Skeletal muscle satellite cell (primary cell): ENCODE results near the gene TSPAN18.
A peak's percentile ranks its signal among the peaks of the same experiment; 100 is the strongest.

Experiments
- H3K27me3 ChIP-seq: 2 replicates; pipeline ENCODE4 v1.7.0; 2013; ENCODE audit warnings: low read length; ENCODE audit not compliant: control insufficient read depth, insufficient read depth
- H3K36me3 ChIP-seq: 2 replicates; pipeline ENCODE4 v1.7.0; 2013; ENCODE audit warnings: mild to moderate bottlenecking, control low read depth, low read length; ENCODE audit not compliant: insufficient read depth
- H3K4me1 ChIP-seq: 2 replicates; pipeline ENCODE4 v1.7.0; 2013; ENCODE audit warnings: low read length; ENCODE audit not compliant: control insufficient read depth, insufficient read depth
- H3K4me2 ChIP-seq: 2 replicates; pipeline ENCODE4 v1.7.0; 2013; ENCODE audit warnings: mild to moderate bottlenecking, low read length
- H3K4me3 ChIP-seq: 2 replicates; pipeline ENCODE4 v1.7.0; 2013; ENCODE audit warnings: low read length
- H3K9ac ChIP-seq: 2 replicates; pipeline ENCODE4 v1.7.0; 2013; ENCODE audit warnings: mild to moderate bottlenecking, low read depth, low read length, moderate library complexity
- H3K9me3 ChIP-seq: replicated peaks from 2 replicates; pipeline ENCODE4 v1.7.0; 2013; ENCODE audit warnings: mild to moderate bottlenecking, control low read depth, low read length

The TSPAN18 gene

DNA sequence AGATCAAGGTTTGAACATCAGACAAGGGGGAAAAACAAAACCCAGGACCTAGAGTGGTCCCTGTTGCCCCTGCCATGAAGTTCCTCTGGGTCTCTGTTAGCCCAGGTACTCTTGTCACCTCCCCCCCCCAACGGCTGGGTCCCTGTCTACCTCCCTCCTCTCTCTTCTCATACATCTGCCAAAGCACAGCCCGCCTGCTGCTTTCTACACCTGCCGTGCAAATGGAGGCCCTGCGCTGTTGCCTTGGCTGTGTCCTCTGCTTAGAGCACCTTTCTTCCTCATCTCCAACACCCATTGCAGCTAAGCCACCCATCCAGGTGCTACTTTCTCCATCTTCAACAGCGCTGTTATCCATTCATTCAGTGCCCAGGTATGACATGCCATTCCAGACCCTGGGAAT lies 124.7 kb downstream of the TSPAN18 start:
- Histone ChIP-seq H3K36me3 (no peaks in the 10 kb centered on the region), H3K4me1 (peaks cover 12% of the 10 kb centered on the region), H3K4me2 (no peak overlapping the region), H3K4me3 (no peak overlapping the region), H3K27me3 (peaks cover 51% of the 10 kb centered on the region), H3K9ac (no peak overlapping the region), H3K9me3 (peaks cover 6% of the 10 kb centered on the region)

DNA sequence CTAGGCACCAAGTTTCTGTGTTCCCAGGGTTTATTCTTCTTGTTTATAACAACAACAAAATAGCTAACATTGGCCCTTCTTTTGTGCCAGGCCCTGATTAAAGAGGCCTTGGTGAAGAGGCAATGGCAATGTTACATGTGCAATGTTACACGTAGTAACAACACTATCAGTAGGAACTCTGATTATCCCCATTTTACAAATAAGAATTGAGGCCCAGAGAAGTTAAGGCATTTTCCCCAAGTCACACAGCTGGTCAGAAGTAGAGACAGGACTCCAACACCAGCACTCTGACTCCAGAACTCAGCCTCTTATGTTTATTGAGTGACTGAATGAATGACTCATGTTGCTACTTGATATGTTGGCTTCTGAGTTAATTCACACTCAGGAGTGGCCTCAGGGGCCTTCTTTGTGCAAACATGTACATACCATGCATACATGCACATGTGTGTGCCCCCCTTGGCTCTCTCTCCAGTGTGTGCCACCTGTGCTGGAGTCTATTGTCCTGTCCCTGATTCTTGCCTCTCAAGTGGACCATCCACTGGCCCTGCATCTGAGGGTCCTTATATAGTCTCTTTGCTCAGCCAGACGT lies 125.5 kb downstream of the TSPAN18 start:
- Histone ChIP-seq H3K4me2 (no peak overlapping the region), H3K9ac (no peak overlapping the region), H3K27me3 (peaks cover 55% of the 10 kb centered on the region), H3K4me1 (peaks cover 12% of the 10 kb centered on the region), H3K9me3 (peaks cover 2% of the 10 kb centered on the region), H3K4me3 (no peak overlapping the region), H3K36me3 (no peaks in the 10 kb centered on the region)

DNA sequence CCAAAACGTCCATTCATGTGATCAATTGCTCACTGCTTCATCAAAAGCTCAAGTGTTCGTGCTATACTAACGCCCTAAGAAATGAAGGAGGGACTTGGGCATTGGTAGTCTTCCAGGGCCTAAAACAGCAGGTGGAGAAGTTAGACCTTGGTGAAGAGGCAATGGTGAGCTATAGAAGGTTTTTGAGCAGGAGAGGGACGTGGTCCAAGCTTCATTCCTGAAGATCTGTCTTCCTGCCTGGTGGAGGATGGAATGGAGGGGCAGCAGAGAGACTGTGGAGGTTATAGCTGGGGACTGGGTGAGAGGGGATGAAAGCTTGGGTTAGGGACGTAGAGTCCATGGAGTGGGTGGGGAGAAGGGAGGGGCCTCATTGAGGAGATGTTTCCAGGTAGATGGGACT lies 126.2 kb downstream of the TSPAN18 start:
- H3K9ac ChIP-seq = no peak overlapping the region
- no peak overlapping the region for H3K4me2 ChIP-seq

DNA sequence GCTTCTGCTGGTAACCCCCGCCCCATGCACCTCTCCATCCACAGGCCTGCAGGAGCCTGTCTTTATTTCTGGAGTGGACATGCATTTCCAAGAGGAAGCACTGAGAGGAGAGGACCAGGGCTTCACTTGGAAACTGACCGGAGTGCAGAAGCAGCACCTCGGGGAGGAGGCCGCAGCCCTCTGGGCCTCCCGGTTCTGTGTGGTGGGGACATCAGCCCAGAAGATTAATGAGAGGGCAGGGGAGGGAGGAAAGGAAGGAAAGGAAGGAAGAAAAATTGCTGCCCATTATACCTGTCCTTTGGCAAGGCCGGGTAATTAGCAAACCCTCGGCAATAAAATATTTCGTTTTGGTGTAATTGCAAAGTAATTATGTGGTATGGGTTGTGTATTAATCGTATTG lies 126.9 kb downstream of the TSPAN18 start:
- peaks cover 59% of the 10 kb centered on the region for H3K27me3 ChIP-seq
- peaks cover 12% of the 10 kb centered on the region for H3K4me1 ChIP-seq
- H3K4me3 ChIP-seq = no peak overlapping the region
- no peaks in the 10 kb centered on the region for H3K36me3 ChIP-seq
- no peak overlapping the region for H3K9ac ChIP-seq
- no peaks in the 10 kb centered on the region for H3K9me3 ChIP-seq
- H3K4me2 ChIP-seq = no peak overlapping the region

More for the DNA sequence above, 126.2 kb downstream of the TSPAN18 start:
- Histone ChIP-seq H3K4me3 (no peak overlapping the region), H3K36me3 (no peaks in the 10 kb centered on the region), H3K4me1 (peaks cover 12% of the 10 kb centered on the region), H3K27me3 (peaks cover 59% of the 10 kb centered on the region), H3K9me3 (no peaks in the 10 kb centered on the region)

DNA sequence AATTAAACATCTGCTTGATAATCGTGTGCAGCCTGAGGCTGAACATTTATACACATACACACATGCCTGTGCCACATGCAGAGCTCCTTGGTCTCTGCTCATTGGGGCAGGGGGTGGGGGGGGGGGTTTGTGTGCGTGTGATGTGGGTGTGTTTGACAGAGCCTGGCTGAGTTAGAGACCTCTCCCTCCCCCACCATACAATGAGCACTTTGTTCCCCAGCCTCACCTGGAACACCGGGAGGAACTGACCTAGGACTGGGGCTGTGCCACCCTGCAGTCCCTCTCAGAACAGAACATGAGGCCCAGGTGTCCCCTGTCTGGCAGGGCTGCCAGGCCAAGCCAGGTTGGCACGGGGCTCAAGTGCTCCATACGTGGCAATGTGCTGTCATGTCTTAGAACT lies 127.3 kb downstream of the TSPAN18 start:
- Histone ChIP-seq H3K36me3 (no peaks in the 10 kb centered on the region), H3K9me3 (no peaks in the 10 kb centered on the region), H3K4me3 (no peak overlapping the region), H3K4me2 (no peak overlapping the region), H3K9ac (no peak overlapping the region), H3K27me3 (peaks cover 59% of the 10 kb centered on the region), H3K4me1 (peaks cover 12% of the 10 kb centered on the region)

DNA sequence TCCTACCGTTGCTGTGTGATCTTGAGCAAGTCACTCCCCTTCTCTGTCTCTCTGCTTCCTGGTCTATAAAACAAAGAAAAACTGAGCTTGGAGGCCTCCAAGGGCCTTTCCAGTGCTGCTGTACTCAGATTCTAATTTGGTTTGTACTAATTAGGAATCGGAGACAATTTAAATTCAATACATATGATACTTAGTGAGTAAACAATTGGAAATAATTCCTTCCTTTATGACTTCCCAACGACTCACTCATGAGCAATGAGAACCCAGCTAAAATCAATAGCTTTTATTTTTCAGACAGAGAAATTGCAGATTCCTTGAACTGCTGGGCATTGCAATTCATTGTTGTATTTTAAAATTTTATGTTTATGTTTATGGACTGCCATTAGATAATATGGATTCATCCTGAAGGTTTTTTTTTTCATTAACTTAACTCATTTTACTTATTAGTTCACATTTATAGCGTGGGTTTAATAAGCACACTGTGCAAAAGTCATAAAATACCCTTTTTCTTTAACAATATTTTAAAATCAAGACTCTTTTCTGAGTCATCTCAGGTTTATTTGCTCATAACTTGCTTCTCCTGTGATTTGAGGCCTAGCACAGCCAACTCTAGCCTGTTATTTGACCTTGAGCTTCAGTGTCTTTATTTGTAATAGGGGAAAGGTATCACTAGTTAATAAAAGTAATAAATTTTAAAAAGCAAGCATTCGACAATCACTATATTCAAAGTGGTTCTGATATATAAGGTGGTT lies 128.2 kb downstream of the TSPAN18 start:
- Histone ChIP-seq H3K9me3 (no peaks in the 10 kb centered on the region), H3K27me3 (peaks cover 63% of the 10 kb centered on the region), H3K36me3 (no peaks in the 10 kb centered on the region)

DNA sequence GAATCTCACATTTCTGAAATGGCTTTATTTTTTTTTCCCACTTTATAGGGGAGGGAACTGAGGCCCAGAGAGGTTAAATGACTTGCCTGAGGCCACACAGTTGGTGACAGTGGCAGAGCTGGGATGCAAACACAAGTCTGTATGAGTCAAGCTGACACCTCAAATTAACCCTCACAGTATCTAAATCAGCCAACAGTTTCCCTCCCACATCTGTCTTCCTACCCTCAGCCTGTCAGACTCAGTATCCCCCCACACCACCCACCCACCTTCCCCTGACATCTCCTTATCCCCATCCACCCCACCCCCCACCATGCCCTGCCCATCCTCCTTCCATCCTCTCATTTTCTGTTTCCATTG lies 128.7 kb downstream of the TSPAN18 start:
- Histone ChIP-seq H3K36me3 (no peaks in the 10 kb centered on the region), H3K9me3 (no peaks in the 10 kb centered on the region), H3K9ac (peak overlapping the region; percentile 24), H3K27me3 (peaks cover 63% of the 10 kb centered on the region), H3K4me1 (peaks cover 12% of the 10 kb centered on the region), H3K4me3 (no peak overlapping the region), H3K4me2 (no peak overlapping the region)

More for the DNA sequence above, 128.2 kb downstream of the TSPAN18 start:
- no peak overlapping the region for H3K4me3 ChIP-seq
- peaks cover 12% of the 10 kb centered on the region for H3K4me1 ChIP-seq
- no peak overlapping the region for H3K4me2 ChIP-seq
- peak overlapping the region; percentile 24 for H3K9ac ChIP-seq

DNA sequence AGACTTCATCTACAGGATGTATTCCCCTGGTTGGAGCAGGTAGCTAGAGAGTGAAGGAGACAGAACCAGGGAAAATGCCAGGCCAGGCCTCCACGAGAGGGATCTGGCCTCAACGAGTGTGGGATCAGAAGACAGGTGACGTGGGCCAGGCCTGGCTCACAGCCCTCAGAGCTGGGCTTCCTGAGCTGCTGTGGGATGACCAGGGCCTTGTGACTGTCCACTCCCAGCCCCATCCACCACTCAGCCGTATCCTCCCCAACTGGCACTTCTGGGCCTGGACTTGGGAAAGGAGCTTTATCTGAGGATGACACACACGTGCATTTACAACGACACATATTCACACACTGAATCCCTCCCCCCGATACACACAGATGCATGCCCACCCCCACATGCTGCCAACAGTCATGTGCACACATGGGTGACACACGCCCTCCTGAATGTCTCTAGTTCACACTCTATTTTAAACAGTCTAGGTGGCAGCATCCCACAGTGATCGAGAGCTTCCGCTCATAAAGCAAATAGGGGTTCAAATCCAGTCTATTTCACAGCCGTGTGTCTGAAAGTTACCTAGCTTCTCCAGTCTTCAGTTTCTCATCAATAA lies 130.8 kb downstream of the TSPAN18 start:
- Histone ChIP-seq H3K9me3 (no peaks in the 10 kb centered on the region), H3K36me3 (no peaks in the 10 kb centered on the region), H3K4me3 (no peak overlapping the region), H3K4me2 (no peak overlapping the region), H3K4me1 (peaks cover 22% of the 10 kb centered on the region), H3K27me3 (peaks cover 50% of the 10 kb centered on the region), H3K9ac (no peak overlapping the region)

DNA sequence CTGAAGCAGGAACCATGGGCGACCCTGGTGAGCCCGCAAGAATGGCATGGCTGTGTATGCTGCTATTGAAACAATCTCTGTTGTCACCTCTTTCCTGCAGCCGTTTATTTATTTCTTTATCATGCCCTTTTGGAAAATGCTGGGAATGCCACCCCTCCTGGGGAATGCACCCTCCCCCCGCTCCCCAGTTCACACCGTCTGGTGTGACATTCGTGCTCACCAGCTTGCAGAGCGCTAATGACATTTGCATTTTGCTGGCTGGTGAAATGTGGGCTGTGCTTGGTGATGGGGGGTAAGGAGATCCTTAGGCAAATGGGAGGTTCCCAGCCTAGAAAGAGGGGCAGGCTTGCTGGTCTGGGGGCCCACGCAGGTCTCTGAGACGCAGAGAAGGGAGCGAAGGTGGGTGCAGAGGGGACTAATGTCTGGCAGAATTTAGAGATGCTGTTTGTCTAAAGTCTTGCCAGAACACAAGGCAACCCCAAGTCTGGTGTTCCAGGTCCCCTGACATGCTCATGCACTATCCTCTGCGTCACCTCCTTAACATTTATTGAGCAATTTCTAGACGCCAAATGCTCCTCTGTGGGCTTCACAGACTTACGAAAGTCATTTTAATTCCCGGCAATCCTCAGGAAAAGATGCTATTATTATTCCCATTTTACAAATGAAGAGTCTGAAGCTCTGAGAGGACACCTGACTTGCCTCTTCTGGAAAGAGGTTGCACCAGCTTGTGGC lies 132.2 kb downstream of the TSPAN18 start:
- H3K9me3 ChIP-seq = no peaks in the 10 kb centered on the region
- H3K27me3 ChIP-seq = peaks cover 50% of the 10 kb centered on the region
- H3K4me3 ChIP-seq = no peak overlapping the region
- peaks cover 32% of the 10 kb centered on the region for H3K4me1 ChIP-seq
- H3K4me2 ChIP-seq = no peak overlapping the region
- no peaks in the 10 kb centered on the region for H3K36me3 ChIP-seq
- H3K9ac ChIP-seq = no peak overlapping the region

DNA sequence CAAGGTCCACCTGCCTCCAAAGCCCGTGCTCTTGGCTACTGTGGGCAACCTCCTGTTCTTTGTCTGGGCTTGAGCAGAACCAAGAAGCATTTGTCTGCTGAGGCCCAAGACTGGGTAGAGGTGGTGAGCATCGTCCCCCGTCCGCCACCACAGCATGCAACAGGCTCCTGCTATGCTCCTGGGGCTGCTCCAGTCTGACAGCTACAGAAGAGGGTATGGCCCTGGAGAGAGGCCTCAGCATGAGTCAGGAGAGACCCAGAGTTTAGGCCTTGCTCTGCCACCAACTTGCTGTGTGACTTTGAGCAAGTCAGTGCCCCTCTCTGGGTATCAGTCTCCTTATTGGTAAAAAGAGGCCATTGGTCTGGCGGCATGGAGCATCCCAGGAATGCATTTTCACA lies 132.8 kb downstream of the TSPAN18 start:
- Histone ChIP-seq H3K4me3 (no peak overlapping the region), H3K36me3 (no peaks in the 10 kb centered on the region), H3K27me3 (peaks cover 53% of the 10 kb centered on the region), H3K9me3 (no peaks in the 10 kb centered on the region), H3K4me1 (peaks cover 30% of the 10 kb centered on the region), H3K9ac (no peak overlapping the region), H3K4me2 (no peak overlapping the region)

DNA sequence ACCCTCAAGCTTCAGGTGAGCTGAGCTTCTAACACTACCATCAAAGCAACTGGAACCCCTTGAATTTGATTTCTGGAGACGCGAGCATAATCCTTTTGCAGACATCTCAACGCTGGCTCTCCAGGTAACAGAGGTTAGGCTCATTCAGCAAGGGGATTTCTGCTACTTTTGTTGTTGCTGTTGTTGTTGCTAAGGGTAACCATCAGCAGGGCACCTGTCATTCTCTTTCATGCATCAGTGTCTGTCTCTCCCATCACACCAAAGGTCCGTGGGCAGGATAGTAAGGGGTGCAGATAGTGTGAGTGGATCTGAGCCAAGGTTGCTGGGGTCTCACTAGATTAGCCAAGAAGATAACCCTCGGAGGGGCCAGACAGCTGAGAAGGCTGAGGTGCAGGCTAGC lies 133.6 kb downstream of the TSPAN18 start:
- H3K27me3 ChIP-seq = peaks cover 61% of the 10 kb centered on the region
- H3K9me3 ChIP-seq = no peaks in the 10 kb centered on the region
- H3K36me3 ChIP-seq = no peaks in the 10 kb centered on the region
- no peak overlapping the region for H3K9ac ChIP-seq
- H3K4me1 ChIP-seq = peaks cover 22% of the 10 kb centered on the region
- no peak overlapping the region for H3K4me2 ChIP-seq
- H3K4me3 ChIP-seq = no peak overlapping the region
